Measurements from ENCODE around the gene GPR78.

The GPR78 gene

GRCh38 chr4:8616831-8617230 is 36.6 kb downstream of the GPR78 start:
- no peak overlapping the region for H3K4me3 ChIP-seq (ENCODE audit: low read length)
- peaks cover 78% of the 10 kb centered on the region for H3K27me3 ChIP-seq (replicated peaks; ENCODE audit: insufficient read depth, low read length)
- H3K9me3 ChIP-seq (replicated peaks; ENCODE audit: insufficient read depth, low read length) = no peaks in the 10 kb centered on the region
- H2AFZ ChIP-seq (ENCODE audit: low read length) = no peak overlapping the region
- DNase-seq = no peak
- no peak overlapping the region for H3K9ac ChIP-seq (ENCODE audit: low read length)
- H3K4me1 ChIP-seq (ENCODE audit: low read length) = no peaks in the 10 kb centered on the region
- no peak overlapping the region for H3K27ac ChIP-seq (ENCODE audit: low read length)
- no peaks in the 10 kb centered on the region for H3K79me2 ChIP-seq (ENCODE audit: low read length)
- TF ChIP-seq CTCF (IDR thresholded peaks at IDR 0.05; ENCODE audit: low read length) (no peak), EZH2 (optimal IDR thresholded peaks at IDR 0.05; ENCODE audit: low read depth, low read length) (no peak), EZH2phosphoT487 (IDR thresholded peaks at IDR 0.05; ENCODE audit: low read length) (no peak)
- no peaks in the 10 kb centered on the region for H3K9me2 ChIP-seq (replicated peaks; ENCODE audit: insufficient read depth, low read length)
- H4K20me1 ChIP-seq (ENCODE audit: insufficient read depth, low read length) = no peaks in the 10 kb centered on the region
- H3K36me3 ChIP-seq (replicated peaks; ENCODE audit: insufficient read depth, low read length) = no peaks in the 10 kb centered on the region
- H3K4me2 ChIP-seq (ENCODE audit: low read depth, low read length) = no peak overlapping the region
- no peaks in the 10 kb centered on the region for H3F3A ChIP-seq (ENCODE audit: insufficient read depth, low read length)

GRCh38 chr4:8617486-8618040 is 37.4 kb downstream of the GPR78 start:
- Histone ChIP-seq H3K27me3 (replicated peaks; ENCODE audit: insufficient read depth, low read length) (peaks cover 73% of the 10 kb centered on the region), H3K4me1 (ENCODE audit: low read length) (no peaks in the 10 kb centered on the region), H3K27ac (ENCODE audit: low read length) (no peak overlapping the region), H3K9me2 (replicated peaks; ENCODE audit: insufficient read depth, low read length) (no peaks in the 10 kb centered on the region), H3F3A (ENCODE audit: insufficient read depth, low read length) (no peaks in the 10 kb centered on the region), H3K4me2 (ENCODE audit: low read depth, low read length) (no peak overlapping the region), H2AFZ (ENCODE audit: low read length) (no peak overlapping the region), H4K20me1 (ENCODE audit: insufficient read depth, low read length) (no peaks in the 10 kb centered on the region), H3K4me3 (ENCODE audit: low read length) (no peak overlapping the region), H3K79me2 (ENCODE audit: low read length) (no peaks in the 10 kb centered on the region), H3K36me3 (replicated peaks; ENCODE audit: insufficient read depth, low read length) (no peaks in the 10 kb centered on the region), H3K9me3 (replicated peaks; ENCODE audit: insufficient read depth, low read length) (no peaks in the 10 kb centered on the region), H3K9ac (ENCODE audit: low read length) (no peak overlapping the region)
- no peak for TF ChIP-seq EZH2 (optimal IDR thresholded peaks at IDR 0.05; ENCODE audit: low read depth, low read length)
- no peak for TF ChIP-seq EZH2phosphoT487 (IDR thresholded peaks at IDR 0.05; ENCODE audit: low read length)
- TF ChIP-seq CTCF (IDR thresholded peaks at IDR 0.05; ENCODE audit: low read length) = no peak
- no peak for DNase-seq

GRCh38 chr4:8618421-8618820 is 38.2 kb downstream of the GPR78 start:
- DNase-seq = no peak
- Histone ChIP-seq H4K20me1 (ENCODE audit: insufficient read depth, low read length) (no peaks in the 10 kb centered on the region), H3K9me3 (replicated peaks; ENCODE audit: insufficient read depth, low read length) (no peaks in the 10 kb centered on the region), H3K9ac (ENCODE audit: low read length) (no peak overlapping the region), H3K79me2 (ENCODE audit: low read length) (no peaks in the 10 kb centered on the region), H3K4me3 (ENCODE audit: low read length) (no peak overlapping the region), H3K27me3 (replicated peaks; ENCODE audit: insufficient read depth, low read length) (peaks cover 66% of the 10 kb centered on the region), H3K4me2 (ENCODE audit: low read depth, low read length) (no peak overlapping the region), H3K27ac (ENCODE audit: low read length) (no peak overlapping the region), H3F3A (ENCODE audit: insufficient read depth, low read length) (no peaks in the 10 kb centered on the region), H3K9me2 (replicated peaks; ENCODE audit: insufficient read depth, low read length) (no peaks in the 10 kb centered on the region), H2AFZ (ENCODE audit: low read length) (no peak overlapping the region), H3K36me3 (replicated peaks; ENCODE audit: insufficient read depth, low read length) (no peaks in the 10 kb centered on the region), H3K4me1 (ENCODE audit: low read length) (no peaks in the 10 kb centered on the region)
- TF ChIP-seq EZH2 (optimal IDR thresholded peaks at IDR 0.05; ENCODE audit: low read depth, low read length) (no peak), CTCF (IDR thresholded peaks at IDR 0.05; ENCODE audit: low read length) (no peak), EZH2phosphoT487 (IDR thresholded peaks at IDR 0.05; ENCODE audit: low read length) (no peak)

Measured in MM.1S (cell line).